Sigmoid colon (tissue), 7 donors: ENCODE measurements around the gene ADGRL2. TPM values are rescaled to one million over a fixed set of nuclear protein-coding genes. Genes with fewer than 3 reads are reported as not detected.

Experiments used
- DNase-seq: peaks from one replicate; pipeline ENCODE4 v3.0.0-alpha.2; 2019
- H3K27ac ChIP-seq, 4 donors: fragments of 200-600 bp; sonication (generic); one replicate each; pipeline ENCODE4 v1.5.1; 2016 to 2019; ENCODE audit warnings: mild to moderate bottlenecking in 1 of 4
- H3K27me3 ChIP-seq, 3 donors: fragments of 200-600 bp; sonication (generic); one replicate each; pipeline ENCODE4 v1.5.1; 2019; ENCODE audit warnings: mild to moderate bottlenecking in 1 of 3
- H3K36me3 ChIP-seq, 4 donors: fragments of 200-600 bp; sonication (generic); one replicate each; pipeline ENCODE4 v1.5.1; 2016 to 2019
- H3K4me1 ChIP-seq, 4 donors: fragments of 200-600 bp; sonication (generic); one replicate each; pipeline ENCODE4 v1.5.1; 2017 to 2019
- H3K4me3 ChIP-seq, 4 donors: fragments of 200-600 bp; sonication (generic); one replicate each; pipeline ENCODE4 v1.5.1; 2017 to 2019; ENCODE audit warnings: mild to moderate bottlenecking in 2 of 4, moderate library complexity in 1 of 4
- H3K9me3 ChIP-seq, 4 donors: fragments of 200-600 bp in 3 of 4; sonication (generic) in 3 of 4; one replicate each; pipeline versions ENCODE4 v1.5.1 to v1.6.1; 2013 to 2019
- CTCF ChIP-seq, 4 experiments: fragments of 450-650 bp in 3 of 4; fragments of 200-600 bp in 1 of 4; IDR thresholded peaks; one replicate each; pipeline ENCODE4 v1.5.1; 2016 to 2019; ENCODE audit warnings: antibody characterized with exemption in 4 of 4, mild to moderate bottlenecking in 3 of 4, moderate library complexity in 2 of 4
- EP300 ChIP-seq, 4 donors: sonication (generic); formaldehyde crosslinking; IDR thresholded peaks; one replicate each; pipeline ENCODE4 v1.6.1; 2017; ENCODE audit warnings: antibody characterized with exemption in 4 of 4
- POLR2A ChIP-seq, 2 donors: fragments of 450-650 bp; IDR thresholded peaks; one replicate each; pipeline ENCODE4 v1.6.1; 2016; ENCODE audit warnings: antibody characterized with exemption in 2 of 2, mild to moderate bottlenecking in 2 of 2, moderate library complexity in 2 of 2
- POLR2AphosphoS5 ChIP-seq, 4 donors: sonication (generic); formaldehyde crosslinking; IDR thresholded peaks; one replicate each; pipeline ENCODE4 v1.6.1; 2017; ENCODE audit warnings: antibody characterized with exemption in 4 of 4
- WGBS, 2 donors: extraction: QIAGEN DNeasy Blood & Tissue Kit; methylation state at CpG; one replicate each; pipeline ENCODE4 v1.1.7; 2013; 5-methylcytosine and 5-hydroxymethylcytosine counted together
- intact Hi-C: fragments of 100-400 bp; cut with DNase I; formaldehyde crosslinking; loops from one replicate; pipeline ENCODE4 v1.15.1; 2023
- polyA plus RNA-seq, 3 donors: library from polyadenylated mRNA; stranded (reverse); fragments of 200-250 nt; gene quantifications; one replicate each; pipeline ENCODE4 v1.2.3, GENCODE V29; 2013
- total RNA-seq, 4 donors: library from RNA; depleted of rRNA; stranded (reverse); fragments of >200 nt; gene quantifications; one replicate each; pipeline ENCODE4 v1.1.0, GENCODE V29; 2016
- donor health status: healthy with polysubstance abuse.
- donor health status: Bipolar disorder and iron deficiency.
- donor health status: healthy.

The ADGRL2 gene
- total and polyA plus RNA-seq, 7 donors, result 2.3 to 73.4 (median 49.4) TPM

- 90 to 91% methylated on average over 5 of the region's 5 CpGs for WGBS, 2 donors
- no peak for DNase-seq
- no peak overlapping the region for H3K4me3 ChIP-seq
- H3K27ac ChIP-seq, result no peak overlapping the region
- no peaks in the 10 kb centered on the region for H3K36me3 ChIP-seq
- intact Hi-C loops, result no loop called here
- H3K9me3 ChIP-seq, result no peaks in the 10 kb centered on the region
- TF ChIP-seq POLR2A (IDR thresholded peaks at IDR 0.05), result no peak
- TF ChIP-seq POLR2AphosphoS5 (IDR thresholded peaks at IDR 0.05), result no peak
- H3K4me1 ChIP-seq, result peaks cover 0 to 6% (median 0%) of the 10 kb centered on the region in 4 donors
- no peaks in the 10 kb centered on the region for H3K27me3 ChIP-seq
These were observed 98.6 kb downstream of the ADGRL2 start for GRCh38 chr1:81899214-81899821.

DNA sequence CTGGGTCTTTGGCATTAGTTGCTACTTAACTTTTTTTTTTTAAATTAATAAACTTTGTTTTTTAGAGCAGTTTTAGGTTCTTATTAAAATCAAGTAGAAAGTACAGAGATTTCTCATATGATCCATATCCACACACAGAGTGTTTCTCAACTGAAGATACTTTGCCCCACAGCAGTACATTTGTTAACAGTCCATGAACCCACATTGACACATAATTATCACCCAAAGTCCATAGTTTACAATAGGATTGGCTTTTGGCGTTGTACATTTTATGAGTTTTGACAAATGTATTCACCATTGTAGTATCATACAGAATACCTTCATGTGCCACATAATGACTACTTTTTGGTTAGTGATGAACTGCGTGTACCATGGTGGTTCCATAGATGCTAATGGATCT is 106.8 kb downstream of the ADGRL2 start:
- TF ChIP-seq POLR2A (IDR thresholded peaks at IDR 0.05) (no peak), POLR2AphosphoS5 (IDR thresholded peaks at IDR 0.05) (no peak), EP300 (IDR thresholded peaks at IDR 0.05) (no peak), CTCF (IDR thresholded peaks at IDR 0.05) (no peak)
- no peak overlapping the region for H3K27ac ChIP-seq
- intact Hi-C loops, result no loop called here
- H3K36me3 ChIP-seq, result peaks cover 0 to 9% (median 0%) of the 10 kb centered on the region in 4 donors
- DNase-seq, result no peak
- WGBS, 2 donors, result 51 to 80% methylated on average over 2 of the region's 2 CpGs
- H3K9me3 ChIP-seq, result no peaks in the 10 kb centered on the region
- peaks cover 0 to 15% (median 5%) of the 10 kb centered on the region in 4 donors for H3K4me1 ChIP-seq
- H3K27me3 ChIP-seq, result no peaks in the 10 kb centered on the region
- no peak overlapping the region for H3K4me3 ChIP-seq

DNA sequence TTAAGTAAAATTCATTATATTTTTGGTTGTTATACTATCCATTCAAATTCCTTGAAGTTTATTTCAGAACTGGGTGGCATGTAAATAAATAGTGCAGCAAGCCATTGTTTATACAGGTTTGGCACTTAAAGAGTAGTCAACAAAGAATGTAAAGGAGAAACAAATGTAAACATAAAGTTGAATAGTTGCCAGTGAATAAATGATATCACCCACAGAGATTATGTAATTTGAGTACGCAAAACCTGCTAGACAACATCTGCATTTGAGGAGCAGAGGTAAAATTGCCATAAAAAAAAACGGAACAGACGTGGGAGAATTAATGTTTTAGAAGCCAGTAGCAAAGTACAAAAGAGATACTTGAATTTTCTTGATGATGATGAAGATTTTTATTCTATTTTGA is 111.6 kb downstream of the ADGRL2 start:
- DNase-seq, result no peak
- no peaks in the 10 kb centered on the region for H3K9me3 ChIP-seq
- TF ChIP-seq POLR2A (IDR thresholded peaks at IDR 0.05), result no peak
- TF ChIP-seq POLR2AphosphoS5 (IDR thresholded peaks at IDR 0.05), result no peak
- TF ChIP-seq CTCF (IDR thresholded peaks at IDR 0.05), result no peak
- no peak for TF ChIP-seq EP300 (IDR thresholded peaks at IDR 0.05)
- H3K36me3 ChIP-seq, result peaks cover 0 to 9% (median 0%) of the 10 kb centered on the region in 4 donors
- no peak overlapping the region for H3K27ac ChIP-seq
- no peak overlapping the region for H3K4me3 ChIP-seq
- intact Hi-C loops, result no loop called here
- H3K4me1 ChIP-seq, result peaks cover 0 to 11% (median 2%) of the 10 kb centered on the region in 4 donors
- 20 to 64% methylated on average over 3 of the region's 3 CpGs for WGBS, 2 donors
- no peaks in the 10 kb centered on the region for H3K27me3 ChIP-seq

DNA sequence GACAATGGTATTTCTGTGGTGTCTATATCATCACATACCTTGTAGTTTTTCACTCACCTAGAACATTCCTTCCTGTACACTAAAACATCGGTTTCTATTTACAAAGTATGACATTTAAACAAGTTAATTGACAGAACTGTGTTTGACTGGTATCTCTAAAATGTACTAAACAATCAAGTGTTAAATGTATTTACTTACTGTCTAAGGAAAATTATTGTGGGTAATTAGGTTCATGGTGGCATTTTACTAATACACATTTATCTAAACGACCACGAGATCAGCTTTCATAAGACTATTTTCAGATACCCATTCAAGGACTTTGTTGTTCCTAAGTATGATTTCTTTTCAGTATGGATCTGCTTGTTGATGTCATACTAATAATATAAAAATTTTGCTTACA is 115.2 kb downstream of the ADGRL2 start:
- no peak for DNase-seq
- 24 to 64% methylated on average over 3 of the region's 3 CpGs for WGBS, 2 donors
- H3K27me3 ChIP-seq, result no peaks in the 10 kb centered on the region
- H3K9me3 ChIP-seq, result no peaks in the 10 kb centered on the region
- intact Hi-C loops, result no loop called here
- TF ChIP-seq CTCF (IDR thresholded peaks at IDR 0.05) (no peak), POLR2A (IDR thresholded peaks at IDR 0.05) (no peak), POLR2AphosphoS5 (IDR thresholded peaks at IDR 0.05) (no peak), EP300 (IDR thresholded peaks at IDR 0.05) (no peak)
- no peak overlapping the region for H3K4me3 ChIP-seq
- H3K4me1 ChIP-seq, result peaks cover 0 to 23% (median 9%) of the 10 kb centered on the region in 4 donors
- no peaks in the 10 kb centered on the region for H3K36me3 ChIP-seq
- no peak overlapping the region for H3K27ac ChIP-seq

GRCh38 chr1:81920245-81920740 is 119.6 kb downstream of the ADGRL2 start:
- Histone ChIP-seq H3K9me3 (no peaks in the 10 kb centered on the region), H3K36me3 (no peaks in the 10 kb centered on the region), H3K4me3 (no peak overlapping the region), H3K27me3 (no peaks in the 10 kb centered on the region), H3K4me1 (peaks cover 0 to 34% (median 10%) of the 10 kb centered on the region in 4 donors), H3K27ac (no peak overlapping the region)
- intact Hi-C loops, result no loop called here
- 80 to 85% methylated on average over 6 of the region's 6 CpGs for WGBS, 2 donors
- no peak for TF ChIP-seq CTCF (IDR thresholded peaks at IDR 0.05)
- no peak for TF ChIP-seq POLR2A (IDR thresholded peaks at IDR 0.05)
- TF ChIP-seq EP300 (IDR thresholded peaks at IDR 0.05), result no peak
- TF ChIP-seq POLR2AphosphoS5 (IDR thresholded peaks at IDR 0.05), result no peak
- no peak for DNase-seq
